GM19468 (cell line): ENCODE results near the gene ERICH2.

Experiments used
- ATAC-seq: cut with Tn5 transposase; IDR thresholded peaks from one replicate; pipeline ENCODE4 v1.9.1; 2021; ENCODE audit warnings: mild to moderate bottlenecking, moderate library complexity, moderate number of reproducible peaks; ENCODE audit not compliant: unreplicated experiment; ENCODE audit errors: extremely low read depth

The ERICH2 gene

DNA sequence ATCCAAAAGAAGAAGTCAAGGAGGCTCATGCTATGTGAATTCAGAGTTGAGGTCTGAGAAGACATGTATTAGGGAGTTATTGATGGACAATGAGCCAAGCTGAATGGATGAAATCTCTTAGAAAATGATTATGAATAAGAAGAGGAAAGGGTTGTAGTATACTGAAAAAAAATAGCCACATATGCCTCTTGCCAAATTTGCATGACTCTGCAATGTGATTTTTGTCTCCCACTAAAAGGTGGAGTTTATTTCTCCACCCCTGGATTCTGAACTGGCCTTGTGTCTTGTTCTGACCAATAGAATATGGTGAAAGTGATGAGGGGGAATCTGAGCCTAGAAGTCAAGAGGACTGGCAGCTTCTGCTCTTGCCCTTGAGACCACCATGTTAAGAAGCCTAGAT is 8.6 kb upstream of the ERICH2 start:
- ATAC-seq = no peak

DNA sequence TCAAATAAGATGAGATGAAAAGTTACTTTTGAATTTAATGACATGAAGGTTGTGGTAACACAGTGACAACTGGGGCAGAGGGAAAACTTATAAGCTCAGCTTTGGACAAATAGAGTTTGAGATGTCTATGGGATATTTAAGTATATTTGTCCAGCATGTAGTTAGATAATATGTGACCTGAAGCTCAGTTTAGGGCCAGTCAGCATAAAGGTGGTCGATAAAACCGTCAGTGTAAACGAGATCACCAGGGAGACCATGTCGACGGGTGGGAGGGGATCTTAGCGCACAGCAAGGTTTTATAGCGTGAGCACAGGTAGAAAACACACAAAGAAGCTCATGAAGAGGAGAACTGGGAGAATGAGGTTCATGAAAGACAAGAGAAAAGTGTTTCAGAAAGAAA is 7.4 kb upstream of the ERICH2 start:
- no peak for ATAC-seq

GRCh38 chr2:170763232-170763631 is 6.9 kb upstream of the ERICH2 start:
- ATAC-seq = no peak

DNA sequence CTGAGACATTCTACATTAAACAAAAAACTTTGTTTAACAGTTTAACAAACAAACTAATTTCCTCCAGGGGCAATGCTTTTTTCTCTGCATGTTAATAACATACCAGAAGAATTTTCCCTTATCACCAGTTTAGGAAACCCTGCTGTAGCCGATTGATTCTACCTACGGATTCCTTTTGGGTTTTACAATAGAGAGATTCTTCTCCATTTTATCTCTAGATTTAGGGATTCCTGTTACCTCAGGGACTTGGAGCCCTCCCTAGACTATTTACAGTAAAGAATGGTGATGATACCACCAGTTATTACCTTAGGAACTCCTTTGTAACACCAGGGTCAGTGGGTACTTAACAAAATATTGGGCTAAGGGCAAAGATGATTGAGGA is 5.3 kb upstream of the ERICH2 start:
- ATAC-seq = no peak

DNA sequence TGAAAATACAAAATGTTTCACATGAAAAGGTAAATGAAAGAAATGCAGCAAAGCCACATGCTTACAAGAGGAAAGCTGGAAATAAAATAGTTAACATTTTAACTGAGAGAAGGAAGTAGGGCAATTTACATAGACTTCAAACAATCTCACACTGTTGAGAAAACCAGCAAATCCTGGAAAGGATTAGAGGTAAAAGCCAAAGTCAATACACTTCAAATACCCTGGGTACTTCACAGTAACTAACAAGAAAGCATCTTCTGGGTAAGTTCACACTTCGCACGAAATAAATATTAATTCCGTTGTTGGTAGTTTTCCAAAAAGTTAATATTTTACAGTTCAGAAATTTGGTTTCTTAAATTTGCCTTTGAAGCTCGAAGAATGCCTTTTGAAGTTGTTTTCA is 3.5 kb upstream of the ERICH2 start:
- ATAC-seq = no peak

DNA sequence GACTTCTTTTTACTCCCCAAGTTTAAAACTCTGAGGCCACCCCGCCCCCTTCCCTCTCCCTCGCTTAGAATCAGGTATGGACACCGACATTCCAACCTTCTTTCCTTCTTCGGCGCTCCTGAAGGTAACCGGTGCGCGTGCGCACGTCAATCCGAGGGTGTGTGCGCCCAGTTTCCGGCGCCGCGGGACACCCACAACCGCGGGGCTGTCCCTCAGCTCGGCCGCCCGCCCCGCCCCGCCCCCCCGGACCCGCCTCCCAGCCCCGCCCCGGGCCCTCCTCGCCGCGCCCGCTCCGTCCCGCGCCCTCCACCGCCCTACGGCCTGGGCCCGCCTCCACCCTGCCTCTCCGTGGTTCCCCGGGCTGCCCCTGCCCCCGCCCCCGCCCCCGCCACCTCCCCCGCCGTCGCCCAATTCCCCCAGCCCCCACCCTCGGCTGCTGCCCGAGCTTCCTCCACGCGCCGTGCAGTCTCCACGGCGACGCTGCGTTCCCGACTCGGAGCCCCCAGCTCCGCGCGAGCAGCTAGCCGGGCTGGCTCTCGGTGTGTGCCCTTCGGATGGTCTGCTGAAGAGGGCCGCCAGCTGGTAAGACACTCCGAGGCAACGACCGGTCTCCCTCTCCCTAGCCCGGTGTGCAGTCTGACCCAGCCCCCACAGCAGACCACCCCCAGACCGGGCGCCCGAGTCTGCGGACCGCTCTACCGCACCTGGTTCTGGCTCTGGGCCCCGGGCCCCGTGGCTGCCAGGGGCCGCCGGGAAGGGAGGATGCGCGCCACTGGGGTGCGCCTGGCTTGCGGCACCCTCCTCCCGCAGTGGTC is 635 bp downstream of the ERICH2 start:
- ATAC-seq = peak; percentile 53

DNA sequence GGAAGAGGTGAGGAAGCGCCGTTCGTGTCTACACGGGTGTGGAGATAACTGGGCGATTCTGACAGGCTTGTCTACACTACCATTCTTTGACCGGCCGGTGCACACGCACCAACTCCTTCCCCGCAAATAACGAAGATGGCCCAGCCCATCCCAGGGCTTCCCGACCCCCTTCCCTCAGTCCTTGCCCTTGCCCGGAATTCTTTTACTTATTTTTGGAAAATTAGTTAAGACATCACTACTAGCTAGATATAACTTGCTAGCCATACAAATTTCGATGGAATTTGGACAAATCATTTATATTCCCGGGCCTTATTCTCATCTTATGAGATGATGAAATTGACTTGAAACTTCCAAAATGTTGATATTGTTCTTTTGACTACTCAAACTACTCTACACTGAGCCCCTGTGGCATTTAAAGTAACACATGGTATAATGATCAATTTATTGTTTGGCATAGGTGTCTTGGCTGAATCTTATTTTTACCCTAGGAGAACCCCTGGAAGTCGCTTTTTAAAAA is 1.3 kb downstream of the ERICH2 start:
- ATAC-seq = no peak

- ATAC-seq = no peak
Measured at GRCh38 chr2:170772295-170772694, 2.1 kb downstream of the ERICH2 start.

GRCh38 chr2:170774074-170774473 is 3.9 kb downstream of the ERICH2 start:
- ATAC-seq = no peak

GRCh38 chr2:170778900-170779299 is 8.7 kb downstream of the ERICH2 start:
- no peak for ATAC-seq

- no peak for ATAC-seq
Measured at GRCh38 chr2:170779304-170779703, 9.1 kb downstream of the ERICH2 start.

DNA sequence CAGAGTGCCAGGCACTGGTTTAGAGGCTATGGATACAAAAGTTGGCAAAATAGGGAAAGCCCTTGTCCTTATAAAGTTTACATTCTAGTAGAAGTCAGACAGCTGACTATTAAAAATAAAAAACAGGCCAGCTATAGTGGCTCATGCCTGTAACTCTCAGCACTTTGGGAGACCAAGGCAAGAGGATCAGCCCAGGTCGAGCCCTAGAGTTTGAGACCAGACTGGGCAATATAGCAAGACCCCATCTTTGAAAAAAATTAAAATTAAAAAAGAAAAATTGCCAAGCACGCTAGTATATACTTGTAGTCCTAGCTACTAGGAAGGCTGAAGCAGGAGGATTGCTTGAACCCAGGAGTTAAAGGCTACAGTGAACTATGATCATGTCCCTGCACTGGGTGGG is 12.5 kb downstream of the ERICH2 start:
- ATAC-seq = no peak

- ATAC-seq = no peak
Measured at GRCh38 chr2:170783549-170783948, 13.4 kb downstream of the ERICH2 start.

DNA sequence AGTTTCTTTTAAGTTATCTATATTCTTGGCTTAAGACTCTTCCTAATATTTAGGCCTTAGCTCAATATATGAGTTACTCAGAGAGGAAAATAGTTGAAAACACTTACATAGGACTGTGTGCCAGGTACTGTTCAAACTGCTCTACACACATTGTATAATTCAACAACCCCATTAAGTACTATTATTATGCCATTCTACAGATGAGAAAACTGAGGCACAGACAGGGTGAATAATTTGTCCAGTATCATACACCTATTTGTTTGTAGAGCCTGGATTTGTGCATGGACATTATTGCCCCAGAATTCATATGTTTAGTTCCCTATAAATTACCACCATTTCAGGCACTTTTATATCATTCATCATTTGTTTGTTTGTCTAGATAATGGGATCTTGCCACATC is 28.8 kb downstream of the ERICH2 start:
- no peak for ATAC-seq

GRCh38 chr2:170806548-170806947 is 36.4 kb downstream of the ERICH2 start:
- ATAC-seq = no peak

DNA sequence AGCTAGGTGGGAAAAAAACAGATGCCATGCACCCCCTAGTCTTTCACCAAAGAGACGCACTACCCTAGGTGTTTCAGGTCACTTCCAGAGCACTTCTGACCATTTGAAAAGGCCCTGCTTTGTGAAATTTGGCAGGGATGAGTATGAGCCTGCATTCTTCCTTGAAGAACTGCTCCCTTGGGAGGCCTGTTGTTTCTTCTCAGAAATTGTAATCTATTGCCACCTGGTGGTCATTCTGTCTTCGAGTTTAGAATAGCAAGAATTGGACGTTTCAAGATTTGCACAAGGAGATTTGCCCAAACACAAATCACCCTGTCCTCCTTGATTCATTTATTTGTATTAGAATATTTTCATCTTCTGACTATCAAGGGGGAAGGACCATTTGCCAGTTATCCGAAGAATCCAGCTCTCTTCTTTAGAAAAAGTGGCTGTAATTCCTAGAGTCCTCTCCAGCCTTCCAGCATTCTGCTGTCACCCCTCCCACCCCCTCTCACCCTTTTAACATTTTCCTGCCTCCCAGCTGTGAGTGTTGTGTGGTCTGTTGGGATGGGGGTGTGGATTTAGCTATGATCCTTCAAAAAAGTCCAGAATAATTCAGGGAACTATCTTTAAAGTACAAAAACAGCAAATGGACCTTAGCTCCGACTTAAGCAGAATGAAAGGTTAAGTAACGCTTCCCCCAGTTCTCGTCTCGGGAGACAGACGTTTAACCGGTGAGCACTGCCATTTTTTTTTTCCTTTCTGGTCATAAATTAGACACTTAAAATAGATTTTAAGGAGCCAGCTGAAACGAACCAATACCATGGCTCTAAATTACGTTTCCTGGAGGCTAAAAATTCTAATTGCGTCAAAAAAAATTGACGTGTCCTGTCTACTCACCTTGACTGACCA is 42.8 kb downstream of the ERICH2 start:
- no peak for ATAC-seq

- no peak for ATAC-seq
Measured at GRCh38 chr2:170813611-170814532, 43.7 kb downstream of the ERICH2 start.

- ATAC-seq = no peak
Measured at GRCh38 chr2:170814533-170815230, 44.5 kb downstream of the ERICH2 start.

DNA sequence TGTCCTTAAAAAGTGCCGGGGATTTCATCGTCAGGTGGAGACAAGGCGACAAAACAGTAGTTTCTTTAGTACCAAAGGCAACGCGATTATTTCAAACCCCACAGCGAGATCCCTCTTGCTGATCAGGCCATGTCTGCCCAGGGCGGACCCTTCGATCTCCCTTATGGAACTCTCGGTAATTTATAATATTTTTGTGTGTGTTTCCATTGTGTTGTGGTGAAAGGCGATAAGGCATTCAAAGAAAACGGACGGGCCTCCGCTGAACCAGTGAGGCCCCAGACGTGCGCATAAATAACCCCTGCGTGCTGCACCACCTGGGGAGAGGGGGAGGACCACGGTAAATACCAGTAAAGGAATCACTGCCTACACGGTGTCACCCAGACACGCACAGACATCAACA is 45.1 kb downstream of the ERICH2 start:
- ATAC-seq = no peak
